Heart left ventricle (tissue), 13 donors: Measurements from ENCODE around the gene TMEM52.

ENCODE experiments used
- CTCF ChIP-seq, 12 donors: fragments of 200-600 bp; sonication (generic) in 4 of 12; IDR thresholded peaks; one replicate each; pipeline versions ENCODE4 v1.5.0 to v1.8.0; 2018 to 2022; ENCODE audit warnings: antibody characterized with exemption in 12 of 12, mild to moderate bottlenecking in 5 of 12
- POLR2A ChIP-seq, 2 donors: fragments of 450-650 bp; IDR thresholded peaks; one replicate each; pipeline ENCODE4 v1.6.1; 2017; ENCODE audit warnings: antibody characterized with exemption in 2 of 2, mild to moderate bottlenecking in 2 of 2, moderate library complexity in 2 of 2
- donor health status: ischemic (EF 13 %, LVEDD 7.1; RV severe dilation, severe dysfunction).
- donor health status: DM: no; HTN: yes; CAD: no.
- donor health status: DM: no; HTN: no; CAD: no.
- donor health status: ischemic (EF 25% LVEDD 6.9; RV normal size, moderate dysfunction).
- donor health status: ischemic (EF 25% LVEDD 5.7; RV mildly dilated, moderate dysfunction).
- donor health status: ischemic (EF 35%, LVEDD 5.7; RV mildly dilated, moderate dysfunction).
- donor health status: nonischemic (EF 11% LVEDD 7.7; RV severe dilation, severe dysfunction).
- donor health status: DM: yes; HTN: yes; CAD: no.
- donor health status: PGD.
- donor health status: ischemic (EF 29% LVEDD 5.4; RV normal size, mild dysfunction).
- donor health status: nonischemic (EF 23%, LVEDD 6.1; RV moderate dilation, normal function).

GRCh38 chr1:1917995-1918900 is 831 bp downstream of the TMEM52 start:
- TF ChIP-seq POLR2A (IDR thresholded peaks at IDR 0.05) (no peak), CTCF (IDR thresholded peaks at IDR 0.05) (no peak)
